Heart right ventricle (tissue), 16 donors: ENCODE data around the gene OXTR. TPM values are rescaled to one million over a fixed set of nuclear protein-coding genes. Genes with fewer than 3 reads are reported as not detected.

Experiments
- ATAC-seq, 8 donors: fragments of 200-7000 bp; cut with Tn5 transposase; one replicate each; pipeline ENCODE4 v1.9.1; 2020; ENCODE audit warnings: mild to moderate bottlenecking in 8 of 8, moderate library complexity in 8 of 8, moderate number of reproducible peaks in 1 of 8
- DNase-seq, 2 donors: peaks; one replicate each; pipeline ENCODE4 v3.0.0-alpha.2; 2020
- H3K27ac ChIP-seq, 10 donors: fragments of 200-600 bp; sonication (generic) in 2 of 10; one replicate each; pipeline versions ENCODE4 v1.5.0 to v1.8.0; 2020 to 2022; ENCODE audit warnings: mild to moderate bottlenecking in 3 of 10
- H3K27me3 ChIP-seq, 7 donors: fragments of 200-600 bp; one replicate each; pipeline ENCODE4 v1.8.0; 2021 to 2022; ENCODE audit warnings: mild to moderate bottlenecking in 2 of 7
- H3K36me3 ChIP-seq, 9 donors: fragments of 200-600 bp; sonication (generic) in 1 of 9; one replicate each; pipeline versions ENCODE4 v1.5.0 to v1.8.0; 2020 to 2022; ENCODE audit warnings: mild to moderate bottlenecking in 2 of 9
- H3K4me1 ChIP-seq, 9 donors: fragments of 200-600 bp; sonication (generic) in 1 of 9; one replicate each; pipeline versions ENCODE4 v1.5.0 to v1.8.0; 2020 to 2022; ENCODE audit warnings: mild to moderate bottlenecking in 4 of 9
- H3K4me3 ChIP-seq, 10 donors: fragments of 200-600 bp; sonication (generic) in 2 of 10; one replicate each; pipeline versions ENCODE4 v1.5.0 to v1.8.0; 2020 to 2022; ENCODE audit warnings: mild to moderate bottlenecking in 7 of 10, moderate library complexity in 2 of 10
- H3K9me3 ChIP-seq, 11 donors: fragments of 200-600 bp in 10 of 11; sonication (generic) in 2 of 11; one replicate each; pipeline versions ENCODE4 v1.5.0 to v1.8.0; 2013 to 2022; ENCODE audit warnings: mild to moderate bottlenecking in 2 of 11, control low read depth in 1 of 11, moderate library complexity in 1 of 11
- CTCF ChIP-seq, 9 donors: fragments of 200-600 bp; sonication (generic) in 2 of 9; IDR thresholded peaks; one replicate each; pipeline versions ENCODE4 v1.5.0 to v1.8.0; 2021 to 2022; ENCODE audit warnings: antibody characterized with exemption in 9 of 9, mild to moderate bottlenecking in 5 of 9, moderate library complexity in 1 of 9
- WGBS, 2 donors: extraction: QIAGEN DNeasy Blood & Tissue Kit; methylation state at CpG; one replicate each; pipeline ENCODE4 v1.1.7; 2013; ENCODE audit warnings: inconsistent platforms in 1 of 2; 5-methylcytosine and 5-hydroxymethylcytosine counted together
- intact Hi-C, 10 donors: fragments of 100-400 bp; cut with DNase I; formaldehyde crosslinking; loops; one replicate each; pipeline versions ENCODE4 v1.11.1 to v1.14.2; 2022
- polyA plus RNA-seq, 2 donors: library from polyadenylated mRNA; stranded (reverse); fragments of 200-250 nt; gene quantifications; one replicate each; pipeline ENCODE4 v1.2.3, GENCODE V29; 2013
- total RNA-seq, 10 donors: library from RNA; stranded (reverse); fragmentation: NEBNext Ultra II Directional in 3 of 10; extraction: Animal tissue kit (Norgen Biotek cat#: 25700) in 3 of 10; gene quantifications; one replicate each; pipeline versions ENCODE4 v1.2.1 to v1.2.4, GENCODE V29; 2021 to 2023
- donor health status: Arrhythmogenic right ventricular cardiomyopathy.
- donor health status: ischemic (EF 13 %, LVEDD 7.1; RV severe dilation, severe dysfunction).
- donor health status: healthy with polysubstance abuse.
- donor health status: DM: no; HTN: yes; CAD: no.
- donor health status: DM: no; HTN: no; CAD: no.
- donor health status: ischemic (EF 25% LVEDD 6.9; RV normal size, moderate dysfunction).
- donor health status: ischemic (EF 25% LVEDD 5.7; RV mildly dilated, moderate dysfunction).
- donor health status: healthy.
- donor health status: DM: yes; HTN: yes; CAD: no.
- donor health status: Ischemic cardiomyopathy.
- donor health status: ischemic (EF 35%, LVEDD 5.7; RV mildly dilated, moderate dysfunction).
- donor health status: nonischemic (EF 11% LVEDD 7.7; RV severe dilation, severe dysfunction).
- donor health status: DM: yes; HTN: yes; CAD: no.
- donor health status: PGD.
- donor health status: ischemic (EF 29% LVEDD 5.4; RV normal size, mild dysfunction).
- donor health status: nonischemic (EF 23%, LVEDD 6.1; RV moderate dilation, normal function).

OXTR gene
- total and polyA plus RNA-seq, 12 donors: 0.12 to 0.49 (median 0.21) TPM; not detected in 2

DNA sequence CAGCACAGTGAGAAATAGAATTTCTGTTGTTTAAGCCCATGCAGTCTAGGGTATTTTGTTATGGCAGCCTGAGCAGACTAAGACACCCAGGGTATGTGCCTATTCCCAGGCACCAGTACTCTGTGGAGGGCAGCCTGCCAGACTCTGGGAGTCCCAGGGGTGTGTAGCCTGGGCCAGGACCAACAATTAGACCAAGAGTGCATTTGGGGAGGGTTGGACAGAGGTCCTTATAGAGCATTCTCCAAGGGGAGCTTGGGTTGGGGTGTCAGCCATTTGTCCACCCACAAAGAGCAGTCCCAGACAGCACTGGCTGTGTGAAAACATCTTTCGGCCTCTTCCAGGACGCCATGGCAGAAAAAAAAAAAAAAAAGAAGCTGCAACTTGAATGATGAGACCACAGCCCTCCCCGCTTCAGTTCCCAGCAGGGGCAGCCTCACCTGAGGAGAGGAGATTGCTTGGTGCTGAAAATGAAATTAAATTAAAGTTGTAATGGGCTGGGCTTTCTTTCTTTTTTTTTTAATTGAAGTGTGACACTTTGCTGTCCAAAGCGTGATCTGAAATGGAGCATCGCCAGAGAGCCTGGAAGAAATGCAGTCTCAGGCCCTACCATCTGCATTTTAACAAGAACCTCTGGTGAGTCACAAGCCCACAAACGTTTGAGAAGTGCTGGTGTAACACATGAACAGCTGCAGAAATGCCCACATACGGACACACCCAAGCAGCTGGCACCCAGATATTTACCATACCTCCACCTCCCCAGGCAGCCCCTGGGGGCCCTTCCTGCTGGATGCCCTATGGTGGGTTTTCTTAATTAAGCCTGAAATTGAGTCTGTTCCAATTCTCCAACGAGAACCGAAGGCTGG, 57.1 kb downstream of the OXTR start:
- H3K27me3 ChIP-seq: no peaks in the 10 kb centered on the region
- H3K4me1 ChIP-seq: peaks cover 0 to 16% (median 0%) of the 10 kb centered on the region in 9 donors
- H3K4me3 ChIP-seq: no peak overlapping the region
- no peak for TF ChIP-seq CTCF (IDR thresholded peaks at IDR 0.05)
- intact Hi-C loops: no loop called here
- 61 to 62% methylated on average over 9 of the region's 9 CpGs for WGBS, 2 donors
- no peak overlapping the region for H3K27ac ChIP-seq
- no peaks in the 10 kb centered on the region for H3K9me3 ChIP-seq
- DNase-seq (no peak), ATAC-seq (peak in 3 of 8 donors; percentile 27 to 56 (median 38))
- no peaks in the 10 kb centered on the region for H3K36me3 ChIP-seq

DNA sequence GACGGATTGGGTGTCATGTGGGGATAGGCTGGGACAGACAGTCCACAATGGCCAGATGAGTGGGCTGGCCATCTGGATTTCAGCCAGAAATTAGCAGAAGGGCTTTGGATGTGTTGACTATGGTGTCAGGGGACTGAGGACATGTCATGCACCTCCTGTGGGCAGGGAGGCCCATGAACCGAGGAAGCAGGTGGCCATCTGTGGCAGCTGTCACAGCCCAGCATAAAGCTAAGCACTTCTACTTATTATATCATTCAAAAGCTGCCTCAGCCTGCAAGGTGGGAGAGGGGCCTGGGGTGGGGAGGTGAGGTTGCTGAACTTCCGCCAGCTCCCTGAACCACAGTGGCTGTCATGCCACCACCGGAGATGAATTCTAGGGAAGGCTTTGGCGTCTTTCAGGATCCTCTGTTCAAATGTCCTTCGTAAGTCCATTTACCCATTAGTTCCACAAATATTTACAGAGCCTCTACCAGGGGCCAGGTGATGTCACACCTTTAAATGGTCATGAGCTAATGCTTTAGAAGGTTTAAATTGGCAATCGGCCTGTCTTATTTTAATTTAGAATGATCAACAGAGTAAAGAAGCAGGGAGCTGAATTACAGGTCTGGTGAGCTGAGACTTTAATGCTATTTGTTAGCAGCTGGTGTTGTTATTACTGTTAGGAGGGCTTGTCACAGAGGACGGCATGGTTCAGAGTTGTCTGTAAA, 59.5 kb downstream of the OXTR start:
- intact Hi-C loops: no loop called here
- DNase-seq (no peak), ATAC-seq (no peak)
- TF ChIP-seq CTCF (IDR thresholded peaks at IDR 0.05): no peak
- Histone ChIP-seq H3K9me3 (peaks cover 0 to 19% (median 4%) of the 10 kb centered on the region in 11 donors), H3K4me3 (no peak overlapping the region), H3K4me1 (peaks cover 0 to 16% (median 0%) of the 10 kb centered on the region in 9 donors), H3K27me3 (no peaks in the 10 kb centered on the region), H3K27ac (no peak overlapping the region), H3K36me3 (no peaks in the 10 kb centered on the region)
- WGBS, 2 donors: 81 to 85% methylated on average over 8 of the region's 8 CpGs

DNA sequence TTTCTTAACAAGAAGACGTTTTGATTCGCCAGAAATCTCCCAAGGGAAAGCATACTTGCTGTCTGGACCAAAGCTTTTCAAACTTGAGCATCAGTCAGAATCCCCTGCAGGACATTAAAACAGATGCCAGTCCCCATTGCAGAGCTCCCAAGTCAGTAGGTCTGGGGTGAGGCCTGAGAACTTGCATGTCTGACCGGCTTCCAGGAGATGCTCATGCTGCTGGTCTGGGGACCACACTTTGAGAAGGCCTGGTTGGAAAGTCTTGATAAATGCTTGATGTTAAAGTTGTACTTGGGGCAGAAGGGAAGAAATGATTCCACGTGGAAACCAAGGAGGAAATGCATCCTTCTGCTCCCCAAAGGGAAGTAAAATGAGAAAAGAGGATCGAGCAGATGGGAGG, 60.1 kb downstream of the OXTR start:
- ATAC-seq: no peak

More for the DNA sequence above, 60.1 kb downstream of the OXTR start:
- DNase-seq: no peak
- no peak overlapping the region for H3K27ac ChIP-seq
- H3K4me1 ChIP-seq: peaks cover 0 to 16% (median 0%) of the 10 kb centered on the region in 9 donors
- no peak for TF ChIP-seq CTCF (IDR thresholded peaks at IDR 0.05)
- H3K9me3 ChIP-seq: peaks cover 0 to 25% (median 4%) of the 10 kb centered on the region in 11 donors
- 62 to 66% methylated on average over 5 of the region's 5 CpGs for WGBS, 2 donors
- no peaks in the 10 kb centered on the region for H3K27me3 ChIP-seq
- intact Hi-C loops: no loop called here
- H3K4me3 ChIP-seq: no peak overlapping the region
- no peaks in the 10 kb centered on the region for H3K36me3 ChIP-seq
